ENCODE data around the gene UNC5A.

Gene UNC5A

DNA sequence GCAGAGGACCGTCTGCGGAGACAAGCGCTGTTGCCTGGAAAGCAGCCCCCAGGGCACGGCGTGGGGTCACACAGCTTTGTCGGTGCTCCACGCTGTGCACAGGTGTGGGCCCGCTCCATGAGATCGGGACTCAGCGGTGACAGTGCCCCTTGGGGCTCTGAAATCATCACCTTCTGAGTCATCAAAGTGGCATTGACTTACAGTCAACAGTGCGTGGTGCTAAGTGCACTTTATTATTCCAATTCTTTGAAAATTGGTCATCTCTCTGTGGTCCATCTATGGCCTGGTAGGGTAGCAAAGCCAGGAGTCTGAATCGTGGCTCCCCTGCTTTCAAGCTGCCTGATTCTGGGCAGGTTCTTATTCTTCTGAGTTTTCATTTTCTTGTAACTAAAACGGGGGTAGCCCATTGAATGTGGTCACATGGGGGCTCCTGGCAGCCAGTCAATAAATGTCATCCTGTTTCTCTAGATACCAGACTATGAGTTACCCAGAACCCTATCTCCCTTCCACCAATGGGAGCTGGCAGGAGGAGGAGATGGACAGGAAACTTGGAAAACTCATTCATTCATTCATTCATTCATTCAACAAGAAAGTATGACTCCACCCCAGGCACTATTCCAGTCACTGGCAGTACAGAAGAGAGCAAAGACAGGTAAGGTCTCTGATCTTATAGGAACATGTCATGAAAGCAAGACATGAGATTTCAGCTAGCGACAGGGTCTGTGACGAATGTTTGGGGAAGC lies 20.3 kb upstream of the UNC5A start (continued):
- TF ChIP-seq ZSCAN23 (tag by site-specific recombination; IDR thresholded peaks at IDR 0.05) (0 out of 2 replicates have a peak, but pooled peaks have one; percentile 8), TRIM28 (IDR thresholded peaks at IDR 0.05; ENCODE audit: borderline replicate concordance, low read length) (0 out of 2 replicates have a peak, but pooled peaks have one; percentile 46), ZNF629 (tag by site-specific recombination; IDR thresholded peaks at IDR 0.05) (peak; percentile 75), ZNF366 (tag by site-specific recombination; conservative IDR thresholded peaks at IDR 0.05) (peak; percentile 59), ZNF837 (tag by site-specific recombination; IDR thresholded peaks at IDR 0.05) (no peak), ZNF423 (tag by site-specific recombination; IDR thresholded peaks at IDR 0.05) (0 out of 2 replicates have a peak, but pooled peaks have one; percentile 36), SP7 (tag by site-specific recombination; IDR thresholded peaks at IDR 0.05) (peak; percentile 70), SCRT1 (tag by site-specific recombination; IDR thresholded peaks at IDR 0.05; ENCODE audit: borderline replicate concordance) (0 out of 2 replicates have a peak, but pooled peaks have one; percentile 28), GLIS2 (tag by site-specific recombination; IDR thresholded peaks at IDR 0.05) (peak; percentile 72), ZNF530 (tag by site-specific recombination; IDR thresholded peaks at IDR 0.05; ENCODE audit: low read depth) (no peak)
- TF ChIP-seq, protein P1, sequence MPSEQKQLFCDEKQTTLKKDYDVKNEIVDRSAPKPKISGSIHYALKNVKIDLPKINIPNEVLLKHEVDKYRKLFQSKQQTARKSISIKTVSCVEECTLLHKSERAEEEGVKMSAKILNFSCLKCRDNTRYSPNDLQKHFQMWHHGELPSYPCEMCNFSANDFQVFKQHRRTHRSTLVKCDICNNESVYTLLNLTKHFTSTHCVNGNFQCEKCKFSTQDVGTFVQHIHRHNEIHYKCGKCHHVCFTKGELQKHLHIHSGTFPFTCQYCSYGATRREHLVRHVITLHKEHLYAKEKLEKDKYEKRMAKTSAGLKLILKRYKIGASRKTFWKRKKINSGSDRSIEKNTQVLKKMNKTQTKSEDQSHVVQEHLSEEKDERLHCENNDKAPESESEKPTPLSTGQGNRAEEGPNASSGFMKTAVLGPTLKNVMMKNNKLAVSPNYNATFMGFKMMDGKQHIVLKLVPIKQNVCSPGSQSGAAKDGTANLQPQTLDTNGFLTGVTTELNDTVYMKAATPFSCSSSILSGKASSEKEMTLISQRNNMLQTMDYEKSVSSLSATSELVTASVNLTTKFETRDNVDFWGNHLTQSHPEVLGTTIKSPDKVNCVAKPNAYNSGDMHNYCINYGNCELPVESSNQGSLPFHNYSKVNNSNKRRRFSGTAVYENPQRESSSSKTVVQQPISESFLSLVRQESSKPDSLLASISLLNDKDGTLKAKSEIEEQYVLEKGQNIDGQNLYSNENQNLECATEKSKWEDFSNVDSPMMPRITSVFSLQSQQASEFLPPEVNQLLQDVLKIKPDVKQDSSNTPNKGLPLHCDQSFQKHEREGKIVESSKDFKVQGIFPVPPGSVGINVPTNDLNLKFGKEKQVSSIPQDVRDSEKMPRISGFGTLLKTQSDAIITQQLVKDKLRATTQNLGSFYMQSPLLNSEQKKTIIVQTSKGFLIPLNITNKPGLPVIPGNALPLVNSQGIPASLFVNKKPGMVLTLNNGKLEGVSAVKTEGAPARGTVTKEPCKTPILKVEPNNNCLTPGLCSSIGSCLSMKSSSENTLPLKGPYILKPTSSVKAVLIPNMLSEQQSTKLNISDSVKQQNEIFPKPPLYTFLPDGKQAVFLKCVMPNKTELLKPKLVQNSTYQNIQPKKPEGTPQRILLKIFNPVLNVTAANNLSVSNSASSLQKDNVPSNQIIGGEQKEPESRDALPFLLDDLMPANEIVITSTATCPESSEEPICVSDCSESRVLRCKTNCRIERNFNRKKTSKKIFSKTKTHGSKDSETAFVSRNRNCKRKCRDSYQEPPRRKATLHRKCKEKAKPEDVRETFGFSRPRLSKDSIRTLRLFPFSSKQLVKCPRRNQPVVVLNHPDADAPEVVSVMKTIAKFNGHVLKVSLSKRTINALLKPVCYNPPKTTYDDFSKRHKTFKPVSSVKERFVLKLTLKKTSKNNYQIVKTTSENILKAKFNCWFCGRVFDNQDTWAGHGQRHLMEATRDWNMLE (tag by site-specific recombination; conservative IDR thresholded peaks at IDR 0.05; ENCODE audit: low read depth), result peak; percentile 37; the same call in 1 of the 2 replicates
- TF ChIP-seq, protein P2, sequence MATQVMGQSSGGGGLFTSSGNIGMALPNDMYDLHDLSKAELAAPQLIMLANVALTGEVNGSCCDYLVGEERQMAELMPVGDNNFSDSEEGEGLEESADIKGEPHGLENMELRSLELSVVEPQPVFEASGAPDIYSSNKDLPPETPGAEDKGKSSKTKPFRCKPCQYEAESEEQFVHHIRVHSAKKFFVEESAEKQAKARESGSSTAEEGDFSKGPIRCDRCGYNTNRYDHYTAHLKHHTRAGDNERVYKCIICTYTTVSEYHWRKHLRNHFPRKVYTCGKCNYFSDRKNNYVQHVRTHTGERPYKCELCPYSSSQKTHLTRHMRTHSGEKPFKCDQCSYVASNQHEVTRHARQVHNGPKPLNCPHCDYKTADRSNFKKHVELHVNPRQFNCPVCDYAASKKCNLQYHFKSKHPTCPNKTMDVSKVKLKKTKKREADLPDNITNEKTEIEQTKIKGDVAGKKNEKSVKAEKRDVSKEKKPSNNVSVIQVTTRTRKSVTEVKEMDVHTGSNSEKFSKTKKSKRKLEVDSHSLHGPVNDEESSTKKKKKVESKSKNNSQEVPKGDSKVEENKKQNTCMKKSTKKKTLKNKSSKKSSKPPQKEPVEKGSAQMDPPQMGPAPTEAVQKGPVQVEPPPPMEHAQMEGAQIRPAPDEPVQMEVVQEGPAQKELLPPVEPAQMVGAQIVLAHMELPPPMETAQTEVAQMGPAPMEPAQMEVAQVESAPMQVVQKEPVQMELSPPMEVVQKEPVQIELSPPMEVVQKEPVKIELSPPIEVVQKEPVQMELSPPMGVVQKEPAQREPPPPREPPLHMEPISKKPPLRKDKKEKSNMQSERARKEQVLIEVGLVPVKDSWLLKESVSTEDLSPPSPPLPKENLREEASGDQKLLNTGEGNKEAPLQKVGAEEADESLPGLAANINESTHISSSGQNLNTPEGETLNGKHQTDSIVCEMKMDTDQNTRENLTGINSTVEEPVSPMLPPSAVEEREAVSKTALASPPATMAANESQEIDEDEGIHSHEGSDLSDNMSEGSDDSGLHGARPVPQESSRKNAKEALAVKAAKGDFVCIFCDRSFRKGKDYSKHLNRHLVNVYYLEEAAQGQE (tag by site-specific recombination; IDR thresholded peaks at IDR 0.05), result peak; percentile 39
- TF ChIP-seq, protein P3, sequence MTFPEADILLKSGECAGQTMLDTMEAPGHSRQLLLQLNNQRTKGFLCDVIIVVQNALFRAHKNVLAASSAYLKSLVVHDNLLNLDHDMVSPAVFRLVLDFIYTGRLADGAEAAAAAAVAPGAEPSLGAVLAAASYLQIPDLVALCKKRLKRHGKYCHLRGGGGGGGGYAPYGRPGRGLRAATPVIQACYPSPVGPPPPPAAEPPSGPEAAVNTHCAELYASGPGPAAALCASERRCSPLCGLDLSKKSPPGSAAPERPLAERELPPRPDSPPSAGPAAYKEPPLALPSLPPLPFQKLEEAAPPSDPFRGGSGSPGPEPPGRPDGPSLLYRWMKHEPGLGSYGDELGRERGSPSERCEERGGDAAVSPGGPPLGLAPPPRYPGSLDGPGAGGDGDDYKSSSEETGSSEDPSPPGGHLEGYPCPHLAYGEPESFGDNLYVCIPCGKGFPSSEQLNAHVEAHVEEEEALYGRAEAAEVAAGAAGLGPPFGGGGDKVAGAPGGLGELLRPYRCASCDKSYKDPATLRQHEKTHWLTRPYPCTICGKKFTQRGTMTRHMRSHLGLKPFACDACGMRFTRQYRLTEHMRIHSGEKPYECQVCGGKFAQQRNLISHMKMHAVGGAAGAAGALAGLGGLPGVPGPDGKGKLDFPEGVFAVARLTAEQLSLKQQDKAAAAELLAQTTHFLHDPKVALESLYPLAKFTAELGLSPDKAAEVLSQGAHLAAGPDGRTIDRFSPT (tag by site-specific recombination; IDR thresholded peaks at IDR 0.05), result 0 out of 2 replicates have a peak, but pooled peaks have one; percentile 9
- TF ChIP-seq, protein P4, sequence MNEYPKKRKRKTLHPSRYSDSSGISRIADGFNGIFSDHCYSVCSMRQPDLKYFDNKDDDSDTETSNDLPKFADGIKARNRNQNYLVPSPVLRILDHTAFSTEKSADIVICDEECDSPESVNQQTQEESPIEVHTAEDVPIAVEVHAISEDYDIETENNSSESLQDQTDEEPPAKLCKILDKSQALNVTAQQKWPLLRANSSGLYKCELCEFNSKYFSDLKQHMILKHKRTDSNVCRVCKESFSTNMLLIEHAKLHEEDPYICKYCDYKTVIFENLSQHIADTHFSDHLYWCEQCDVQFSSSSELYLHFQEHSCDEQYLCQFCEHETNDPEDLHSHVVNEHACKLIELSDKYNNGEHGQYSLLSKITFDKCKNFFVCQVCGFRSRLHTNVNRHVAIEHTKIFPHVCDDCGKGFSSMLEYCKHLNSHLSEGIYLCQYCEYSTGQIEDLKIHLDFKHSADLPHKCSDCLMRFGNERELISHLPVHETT (tag by site-specific recombination; IDR thresholded peaks at IDR 0.05), result peak; percentile 67; the same call in 1 of the 2 replicates
- TF ChIP-seq, protein P5, sequence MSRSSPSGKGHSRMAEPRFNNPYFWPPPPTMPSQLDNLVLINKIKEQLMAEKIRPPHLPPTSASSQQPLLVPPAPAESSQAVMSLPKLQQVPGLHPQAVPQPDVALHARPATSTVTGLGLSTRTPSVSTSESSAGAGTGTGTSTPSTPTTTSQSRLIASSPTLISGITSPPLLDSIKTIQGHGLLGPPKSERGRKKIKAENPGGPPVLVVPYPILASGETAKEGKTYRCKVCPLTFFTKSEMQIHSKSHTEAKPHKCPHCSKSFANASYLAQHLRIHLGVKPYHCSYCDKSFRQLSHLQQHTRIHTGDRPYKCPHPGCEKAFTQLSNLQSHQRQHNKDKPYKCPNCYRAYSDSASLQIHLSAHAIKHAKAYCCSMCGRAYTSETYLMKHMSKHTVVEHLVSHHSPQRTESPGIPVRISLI (tag by site-specific recombination; IDR thresholded peaks at IDR 0.05), result no peak
- TF ChIP-seq, protein P6, sequence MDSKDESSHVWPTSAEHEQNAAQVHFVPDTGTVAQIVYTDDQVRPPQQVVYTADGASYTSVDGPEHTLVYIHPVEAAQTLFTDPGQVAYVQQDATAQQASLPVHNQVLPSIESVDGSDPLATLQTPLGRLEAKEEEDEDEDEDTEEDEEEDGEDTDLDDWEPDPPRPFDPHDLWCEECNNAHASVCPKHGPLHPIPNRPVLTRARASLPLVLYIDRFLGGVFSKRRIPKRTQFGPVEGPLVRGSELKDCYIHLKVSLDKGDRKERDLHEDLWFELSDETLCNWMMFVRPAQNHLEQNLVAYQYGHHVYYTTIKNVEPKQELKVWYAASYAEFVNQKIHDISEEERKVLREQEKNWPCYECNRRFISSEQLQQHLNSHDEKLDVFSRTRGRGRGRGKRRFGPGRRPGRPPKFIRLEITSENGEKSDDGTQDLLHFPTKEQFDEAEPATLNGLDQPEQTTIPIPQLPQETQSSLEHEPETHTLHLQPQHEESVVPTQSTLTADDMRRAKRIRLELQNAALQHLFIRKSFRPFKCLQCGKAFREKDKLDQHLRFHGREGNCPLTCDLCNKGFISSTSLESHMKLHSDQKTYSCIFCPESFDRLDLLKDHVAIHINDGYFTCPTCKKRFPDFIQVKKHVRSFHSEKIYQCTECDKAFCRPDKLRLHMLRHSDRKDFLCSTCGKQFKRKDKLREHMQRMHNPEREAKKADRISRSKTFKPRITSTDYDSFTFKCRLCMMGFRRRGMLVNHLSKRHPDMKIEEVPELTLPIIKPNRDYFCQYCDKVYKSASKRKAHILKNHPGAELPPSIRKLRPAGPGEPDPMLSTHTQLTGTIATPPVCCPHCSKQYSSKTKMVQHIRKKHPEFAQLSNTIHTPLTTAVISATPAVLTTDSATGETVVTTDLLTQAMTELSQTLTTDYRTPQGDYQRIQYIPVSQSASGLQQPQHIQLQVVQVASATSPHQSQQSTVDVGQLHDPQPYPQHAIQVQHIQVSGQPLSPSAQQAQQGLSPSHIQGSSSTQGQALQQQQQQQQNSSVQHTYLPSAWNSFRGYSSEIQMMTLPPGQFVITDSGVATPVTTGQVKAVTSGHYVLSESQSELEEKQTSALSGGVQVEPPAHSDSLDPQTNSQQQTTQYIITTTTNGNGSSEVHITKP (tag by site-specific recombination; IDR thresholded peaks at IDR 0.05), result peak; percentile 52; the same call in 1 of the 2 replicates
